Endodermal cell (in vitro differentiated cells): ENCODE results near the gene CDC16. TPM values are rescaled to one million over a fixed set of nuclear protein-coding genes. Genes with fewer than 3 reads are reported as not detected.
A peak's percentile ranks its signal among the peaks of the same experiment; 100 is the strongest.

Experiments
- DNase-seq: peaks from one replicate; pipeline ENCODE4 v3.0.0-alpha.2; 2017
- H3K27ac ChIP-seq: 2 replicates; pipeline ENCODE4 v1.5.1; 2013; ENCODE audit warnings: mild to moderate bottlenecking, low read depth, low read length, moderate library complexity
- H3K27me3 ChIP-seq: 2 replicates; pipeline ENCODE4 v1.6.1; 2013; ENCODE audit warnings: mild to moderate bottlenecking, low read length, moderate library complexity; ENCODE audit not compliant: insufficient read depth, control insufficient read depth, poor library complexity, severe bottlenecking
- H3K36me3 ChIP-seq: 2 replicates; pipeline ENCODE4 v1.7.0; 2013; ENCODE audit warnings: mild to moderate bottlenecking, low read length, moderate library complexity; ENCODE audit not compliant: control insufficient read depth, insufficient read depth
- H3K4me1 ChIP-seq: one replicate; pipeline ENCODE4 v1.7.0; 2013; ENCODE audit warnings: low read length; ENCODE audit not compliant: control insufficient read depth, insufficient read depth
- H3K4me3 ChIP-seq: 2 replicates; pipeline ENCODE4 v1.5.1; 2013; ENCODE audit warnings: mild to moderate bottlenecking, low read length, moderate library complexity
- H3K9ac ChIP-seq: 2 replicates; pipeline ENCODE4 v1.6.1; 2013; ENCODE audit warnings: mild to moderate bottlenecking, low read length, moderate library complexity; ENCODE audit not compliant: poor library complexity, severe bottlenecking; ENCODE audit errors: extremely low read depth
- H3K9me3 ChIP-seq: 2 replicates; pipeline ENCODE4 v1.6.1; 2013; ENCODE audit warnings: mild to moderate bottlenecking, low read length, moderate library complexity; ENCODE audit not compliant: control insufficient read depth
- H3K27ac Mint-ChIP-seq: 2 replicates; pipeline ENCODE4 v1.8.0; 2020; ENCODE audit warnings: mixed read lengths
- H3K27me3 Mint-ChIP-seq: 2 replicates; pipeline ENCODE4 v1.8.0; 2021; ENCODE audit warnings: mild to moderate bottlenecking, mixed read lengths; ENCODE audit not compliant: insufficient read depth
- H3K36me3 Mint-ChIP-seq: 2 replicates; pipeline ENCODE4 v1.8.0; 2020; ENCODE audit warnings: low read depth, mixed read lengths
- H3K4me1 Mint-ChIP-seq: 2 replicates; pipeline ENCODE4 v1.8.0; 2020; ENCODE audit warnings: mixed read lengths
- H3K4me3 Mint-ChIP-seq: 2 replicates; pipeline ENCODE4 v1.8.0; 2020; ENCODE audit warnings: mild to moderate bottlenecking, moderate library complexity, mixed read lengths
- H3K9me3 Mint-ChIP-seq: 2 replicates; pipeline ENCODE4 v1.8.0; 2020; ENCODE audit warnings: mild to moderate bottlenecking, mixed read lengths
- CTCF ChIP-seq: fragments of 200-600 bp; sonication (generic); conservative IDR thresholded peaks from 2 replicates; pipeline ENCODE4 v1.5.0; 2021; ENCODE audit warnings: antibody characterized with exemption, mild to moderate bottlenecking
- WGBS, 2 experiments: methylation state at CpG; one replicate each; pipeline versions ENCODE4 v1.1.5 to v1.1.7; 2013; ENCODE audit warnings: missing lambda C conversion rate in 2 of 2, mixed read lengths in 1 of 2; ENCODE audit not compliant: insufficient coverage in 1 of 2, insufficient read length in 1 of 2; 5-methylcytosine and 5-hydroxymethylcytosine counted together
- total RNA-seq, 2 donors: library from RNA; stranded (reverse); fragmentation: NEBNext Ultra II Directional in 1 of 2; extraction: Animal tissue kit (Norgen Biotek cat#: 25700) in 1 of 2; gene quantifications; 2 replicates in 1 of 2; 3 replicates in 1 of 2; pipeline ENCODE4 v1.2.1, GENCODE V29; 2021

CDC16 gene
- total RNA-seq, 2 donors from 2014 or later: 89.7 to 90.8 TPM

- DNase-seq: no peak
- peak overlapping the region; percentile 77 for H3K27ac Mint-ChIP-seq
- TF ChIP-seq CTCF: no peak
- Histone ChIP-seq H3K9ac (no peak overlapping the region), H3K36me3 (peaks cover 31% of the 10 kb centered on the region), H3K27me3 (no peaks in the 10 kb centered on the region), H3K4me1 (peaks cover 16% of the 10 kb centered on the region), H3K4me3 (no peak overlapping the region), H3K27ac (no peak overlapping the region), H3K9me3 (no peaks in the 10 kb centered on the region)
- no peaks in the 10 kb centered on the region for H3K9me3 Mint-ChIP-seq
- H3K36me3 Mint-ChIP-seq: peaks cover 28% of the 10 kb centered on the region
- H3K4me3 Mint-ChIP-seq: no peak overlapping the region
- no peaks in the 10 kb centered on the region for H3K27me3 Mint-ChIP-seq
- WGBS, 2 experiments: 57 to 64% methylated on average over 2 to 4 of the region's 4 CpGs
- peaks cover 43% of the 10 kb centered on the region for H3K4me1 Mint-ChIP-seq
Measured at GRCh38 chr13:114279146-114279545, 44.4 kb downstream of the CDC16 start.

GRCh38 chr13:114279758-114280355, 45.2 kb downstream of the CDC16 start:
- Mint-ChIP-seq H3K4me1 (peaks cover 43% of the 10 kb centered on the region), H3K4me3 (peak overlapping the region; percentile 80), H3K36me3 (peaks cover 31% of the 10 kb centered on the region), H3K27me3 (no peaks in the 10 kb centered on the region), H3K27ac (peak overlapping the region; percentile 45), H3K9me3 (no peaks in the 10 kb centered on the region)
- no peak for TF ChIP-seq CTCF
- Histone ChIP-seq H3K9ac (no peak overlapping the region), H3K9me3 (no peaks in the 10 kb centered on the region), H3K36me3 (peaks cover 31% of the 10 kb centered on the region), H3K4me3 (peak overlapping the region; percentile 78), H3K27ac (no peak overlapping the region), H3K4me1 (peaks cover 16% of the 10 kb centered on the region), H3K27me3 (no peaks in the 10 kb centered on the region)
- WGBS, 2 experiments: 89 to 100% methylated on average over 1 to 2 of the region's 2 CpGs
- no peak for DNase-seq

GRCh38 chr13:114281351-114282040, 46.8 kb downstream of the CDC16 start, which contains the start of gene UPF3A:
UPF3A (plus strand) TSS chr13:114281601; CDS start chr13:114281640, 39 bp downstream.
- peak within 1 kb of the TSS; percentile 99 for H3K4me3 ChIP-seq
- DNase-seq: peak; percentile 98
- peak within 1 kb of the TSS; percentile 89 for H3K9ac ChIP-seq
- Mint-ChIP-seq H3K4me3 (peak within 1 kb of the TSS; percentile 80), H3K36me3 (peaks cover 36% of the 10 kb centered on the region), H3K9me3 (no peaks in the 10 kb centered on the region), H3K27me3 (no peaks in the 10 kb centered on the region), H3K4me1 (peaks cover 38% of the 10 kb centered on the region), H3K27ac (peak within 1 kb of the TSS; percentile 96)
- H3K9me3 ChIP-seq: no peaks in the 10 kb centered on the region
- no peaks in the 10 kb centered on the region for H3K27me3 ChIP-seq
- peaks cover 16% of the 10 kb centered on the region for H3K4me1 ChIP-seq
- H3K27ac ChIP-seq: peak within 1 kb of the TSS; percentile 99
- no peak for TF ChIP-seq CTCF
- WGBS, 2 experiments: 0% methylated on average over 4 to 69 of the region's 89 CpGs
- H3K36me3 ChIP-seq: peaks cover 35% of the 10 kb centered on the region
